8988T (cell line): ENCODE results near the gene PON1.

Source experiments
- DNase-seq: peaks from one replicate; pipeline ENCODE4 v3.0.0; 2011

Gene PON1

GRCh38 chr7:95250571-95250970 is 73.8 kb downstream of the PON1 start:
- DNase-seq, result no peak
